T-cell (primary cell): ENCODE measurements around the gene EDIL3. TPM values are rescaled to one million over a fixed set of nuclear protein-coding genes. Genes with fewer than 3 reads are reported as not detected.
A peak's percentile ranks its signal among the peaks of the same experiment; 100 is the strongest.

ENCODE experiments used
- ATAC-seq, 4 experiments: fragments of 200-7000 bp in 3 of 4; fragments of 150-1000 bp in 1 of 4; cut with Tn5 transposase; replicated peaks in 1 of 4; 1 replicate in 3 of 4; 2 replicates in 1 of 4; pipeline ENCODE4 v1.10.0; 2021; ENCODE audit warnings: moderate library complexity in 3 of 4, mild to moderate bottlenecking in 2 of 4, moderate number of reproducible peaks in 1 of 4
- CTCF ChIA-PET, 2 donors: fragments of 300-600 bp; sonication (Branson Sonifier 250); formaldehyde crosslinking; loops; one replicate each; lab custom pipeline; 2022; ENCODE audit warnings: antibody characterized with exemption in 2 of 2; lab: Charles Lee
- POLR2A ChIA-PET, 2 donors: fragments of 300-600 bp; sonication (Branson Sonifier 250); formaldehyde crosslinking; loops; one replicate each; lab custom pipeline; 2022; ENCODE audit warnings: antibody characterized with exemption in 2 of 2; lab: Charles Lee
- DNase-seq, 35 experiments: peaks; one replicate each; pipeline versions ENCODE4 v3.0.0 to v3.0.0-alpha.2; 2013 to 2023
- H3K27ac ChIP-seq: one replicate; pipeline ENCODE4 v1.5.1; 2013; ENCODE audit warnings: low read length
- H3K27me3 ChIP-seq, 2 experiments: replicated peaks in 1 of 2; 1 replicate in 1 of 2; 2 replicates in 1 of 2; pipeline versions ENCODE4 v1.6.1 to v1.7.0; 2013; ENCODE audit warnings: low read length in 1 of 2, mixed read lengths in 1 of 2; ENCODE audit not compliant: control insufficient read depth in 2 of 2, insufficient read depth in 2 of 2; ENCODE audit errors: extremely low read depth in 1 of 2
- H3K36me3 ChIP-seq, 2 donors: 1 replicate in 1 of 2; 2 replicates in 1 of 2; pipeline versions ENCODE4 v1.6.1 to v1.7.0; 2013; ENCODE audit warnings: low read length in 1 of 2; ENCODE audit not compliant: control insufficient read depth in 2 of 2, insufficient read depth in 1 of 2; ENCODE audit errors: extremely low read depth in 1 of 2
- H3K4me1 ChIP-seq, 2 experiments: 1 replicate in 1 of 2; 2 replicates in 1 of 2; pipeline versions ENCODE4 v1.6.1 to v1.7.0; 2013; ENCODE audit warnings: low read length in 2 of 2, mixed read lengths in 1 of 2; ENCODE audit not compliant: insufficient read depth in 2 of 2, control insufficient read depth in 1 of 2; ENCODE audit errors: extremely low read depth in 1 of 2
- H3K4me3 ChIP-seq, 2 donors: 1 replicate in 1 of 2; 2 replicates in 1 of 2; pipeline versions ENCODE4 v1.5.1 to v1.7.0; 2013; ENCODE audit warnings: mild to moderate bottlenecking in 2 of 2, low read length in 1 of 2, moderate library complexity in 1 of 2; ENCODE audit not compliant: control insufficient read depth in 1 of 2; ENCODE audit errors: extremely low read depth in 1 of 2
- H3K9me3 ChIP-seq: 2 replicates; pipeline ENCODE4 v1.7.0; 2013
- H3K27ac Mint-ChIP-seq, 2 donors: one replicate each; pipeline ENCODE4 v1.8.0; 2020 to 2021; ENCODE audit warnings: mild to moderate bottlenecking in 2 of 2, mixed read lengths in 2 of 2
- H3K27me3 Mint-ChIP-seq, 2 donors: one replicate each; pipeline ENCODE4 v1.8.0; 2021 to 2022; ENCODE audit warnings: mixed read lengths in 2 of 2
- H3K36me3 Mint-ChIP-seq: one replicate; pipeline ENCODE4 v1.8.0; 2021; ENCODE audit warnings: mixed read lengths
- H3K4me1 Mint-ChIP-seq, 3 donors: one replicate each; pipeline ENCODE4 v1.8.0; 2020 to 2022; ENCODE audit warnings: mixed read lengths in 3 of 3, mild to moderate bottlenecking in 1 of 3
- H3K4me3 Mint-ChIP-seq, 3 donors: one replicate each; pipeline ENCODE4 v1.8.0; 2020 to 2022; ENCODE audit warnings: mild to moderate bottlenecking in 3 of 3, mixed read lengths in 3 of 3, moderate library complexity in 3 of 3
- H3K9me3 Mint-ChIP-seq, 3 donors: one replicate each; pipeline ENCODE4 v1.8.0; 2020 to 2022; ENCODE audit warnings: mixed read lengths in 3 of 3
- WGBS: methylation state at CpG from one replicate; pipeline ENCODE4 v1.1.5; 2013; ENCODE audit warnings: missing lambda C conversion rate; ENCODE audit not compliant: insufficient coverage; 5-methylcytosine and 5-hydroxymethylcytosine counted together
- total RNA-seq, 35 experiments: library from RNA in 6 of 35; stranded (reverse) in 6 of 35; fragments of 120-200 nt in 1 of 35; gene quantifications; one replicate each; pipeline versions ENCODE4 v1.2.1 to v1.2.4 and lab custom pipeline; 2013 to 2026

Gene EDIL3
- total RNA-seq, 5 donors from 2014 or later (not counting 1 experiment from before 2014, with no cell fraction given), result 0.07 to 0.18 (median 0.16) TPM; not detected in 2

- peaks cover 0 to 4% (median 0%) of the 10 kb centered on the region in 3 donors for H3K4me1 Mint-ChIP-seq
- Histone ChIP-seq H3K27ac (no peak overlapping the region), H3K27me3 (peaks cover 4 to 30% of the 10 kb centered on the region in 2 experiments), H3K36me3 (no peaks in the 10 kb centered on the region), H3K4me1 (peaks cover 0 to 10% of the 10 kb centered on the region in 2 experiments), H3K9me3 (no peaks in the 10 kb centered on the region), H3K4me3 (no peak overlapping the region)
- no peak for DNase-seq
- peaks cover 40 to 41% of the 10 kb centered on the region in 2 donors for H3K27me3 Mint-ChIP-seq
- no peak overlapping the region for H3K4me3 Mint-ChIP-seq
- POLR2A ChIA-PET, result no interaction called here
- H3K27ac Mint-ChIP-seq, result no peak overlapping the region
- no peak for ATAC-seq
- no peaks in the 10 kb centered on the region for H3K36me3 Mint-ChIP-seq
- H3K9me3 Mint-ChIP-seq, result no peaks in the 10 kb centered on the region
- CTCF ChIA-PET, result interaction anchor here in 1 of 2 donors (0.6 kb wide), 1 partner anchor 1686 kb away, joined by 3 read pairs; no protein-coding TSS in a partner anchor
- WGBS, result no CpG with 5 or more reads among the region's 2 CpGs
Measured at GRCh38 chr5:84385705-84386104, 1.0 kb upstream of the EDIL3 start.

DNA sequence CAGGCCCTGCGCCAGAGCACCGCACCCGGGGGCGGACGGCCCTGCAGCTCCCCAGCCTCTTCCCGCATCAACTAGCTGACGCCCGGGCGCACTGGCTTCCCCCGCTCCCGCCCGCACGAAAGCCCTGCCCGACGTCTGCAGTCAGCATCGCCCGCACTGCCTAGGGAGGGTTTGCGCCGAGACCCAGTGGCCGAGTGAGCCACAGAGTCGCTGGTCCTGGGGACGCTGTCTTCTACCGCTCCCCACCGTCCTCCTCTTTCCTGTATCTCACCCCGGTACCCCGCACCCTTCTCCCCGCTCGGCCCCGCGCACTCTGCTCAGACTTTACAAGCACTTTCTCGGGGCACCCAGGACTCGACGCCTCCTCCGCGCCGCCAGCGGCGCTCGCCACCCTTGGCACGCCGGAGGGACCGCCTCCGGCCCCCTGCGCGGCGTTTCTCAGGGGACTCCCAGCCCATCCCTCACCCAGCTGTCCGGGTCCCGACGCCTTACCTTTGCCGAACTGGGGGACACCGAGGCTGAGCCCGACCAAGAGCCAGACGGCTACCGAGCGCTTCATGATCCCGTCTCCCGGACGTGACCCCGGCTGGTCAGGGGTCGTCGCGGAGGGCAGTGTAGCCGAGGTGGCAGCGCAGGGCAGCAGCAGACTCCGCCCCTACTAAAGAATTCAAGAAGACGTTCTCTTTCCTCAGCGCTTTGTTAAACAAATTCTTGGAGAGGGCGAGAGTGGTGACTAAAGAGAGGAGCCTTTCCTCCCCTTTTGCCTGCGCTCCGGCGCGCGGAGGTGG lies 670 bp downstream of the EDIL3 start:
- H3K27ac ChIP-seq, result no peak overlapping the region
- no peaks in the 10 kb centered on the region for H3K9me3 ChIP-seq
- no peak overlapping the region for H3K27ac Mint-ChIP-seq
- H3K4me1 Mint-ChIP-seq, result peaks cover 0 to 4% (median 0%) of the 10 kb centered on the region in 3 donors
- H3K4me3 Mint-ChIP-seq, result no peak overlapping the region
- ChIA-PET CTCF (no interaction called here), POLR2A (no interaction called here)
- H3K9me3 Mint-ChIP-seq, result no peaks in the 10 kb centered on the region
- DNase-seq (no peak), ATAC-seq (no peak)
- peak overlapping the region in 1 of 2 donors; percentile 68 for H3K4me3 ChIP-seq
- H3K4me1 ChIP-seq, result peaks cover 0 to 10% of the 10 kb centered on the region in 2 experiments
- no peaks in the 10 kb centered on the region for H3K36me3 Mint-ChIP-seq
- peaks cover 4 to 30% of the 10 kb centered on the region in 2 experiments for H3K27me3 ChIP-seq
- WGBS, result 4% methylated on average over 52 of the region's 73 CpGs
- H3K27me3 Mint-ChIP-seq, result peaks cover 40 to 41% of the 10 kb centered on the region in 2 donors
- H3K36me3 ChIP-seq, result no peaks in the 10 kb centered on the region

DNA sequence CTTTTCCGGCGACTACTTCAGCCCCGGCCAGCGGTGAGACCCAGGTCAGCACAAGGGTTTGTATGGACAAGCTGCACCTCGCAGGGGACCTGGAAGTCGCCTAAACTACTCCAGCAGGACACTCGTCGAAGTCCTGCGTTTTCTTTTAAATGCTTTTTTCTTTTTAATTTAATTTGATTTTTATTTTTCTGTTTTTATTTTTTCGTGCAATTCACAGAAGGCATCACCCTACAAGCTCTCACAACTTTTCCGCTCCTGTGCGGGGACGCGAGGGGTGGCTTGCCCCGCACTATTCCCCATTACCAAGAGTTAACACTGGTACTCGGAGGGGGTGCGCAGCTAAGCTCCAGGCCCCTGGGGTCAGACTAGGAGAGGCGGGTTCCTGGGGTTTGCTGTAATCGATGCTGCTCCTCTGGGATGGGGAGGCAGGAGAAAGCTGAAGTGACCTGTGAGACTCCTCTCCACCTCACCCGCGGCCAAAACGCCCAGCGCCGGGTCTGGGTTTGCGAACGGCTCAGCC lies 1.3 kb downstream of the EDIL3 start:
- ATAC-seq (no peak), DNase-seq (no peak)
- H3K27ac Mint-ChIP-seq, result no peak overlapping the region
- Histone ChIP-seq H3K4me1 (peaks cover 0 to 10% of the 10 kb centered on the region in 2 experiments), H3K27me3 (peaks cover 4 to 30% of the 10 kb centered on the region in 2 experiments), H3K27ac (no peak overlapping the region), H3K9me3 (no peaks in the 10 kb centered on the region), H3K36me3 (no peaks in the 10 kb centered on the region), H3K4me3 (peak overlapping the region in 1 of 2 donors; percentile 68)
- H3K4me1 Mint-ChIP-seq, result peaks cover 0 to 4% (median 0%) of the 10 kb centered on the region in 3 donors
- peaks cover 41 to 45% of the 10 kb centered on the region in 2 donors for H3K27me3 Mint-ChIP-seq
- ChIA-PET POLR2A (no interaction called here), CTCF (no interaction called here)
- H3K9me3 Mint-ChIP-seq, result no peaks in the 10 kb centered on the region
- H3K36me3 Mint-ChIP-seq, result no peaks in the 10 kb centered on the region
- WGBS, result 14% methylated on average over 12 of the region's 26 CpGs
- H3K4me3 Mint-ChIP-seq, result no peak overlapping the region

DNA sequence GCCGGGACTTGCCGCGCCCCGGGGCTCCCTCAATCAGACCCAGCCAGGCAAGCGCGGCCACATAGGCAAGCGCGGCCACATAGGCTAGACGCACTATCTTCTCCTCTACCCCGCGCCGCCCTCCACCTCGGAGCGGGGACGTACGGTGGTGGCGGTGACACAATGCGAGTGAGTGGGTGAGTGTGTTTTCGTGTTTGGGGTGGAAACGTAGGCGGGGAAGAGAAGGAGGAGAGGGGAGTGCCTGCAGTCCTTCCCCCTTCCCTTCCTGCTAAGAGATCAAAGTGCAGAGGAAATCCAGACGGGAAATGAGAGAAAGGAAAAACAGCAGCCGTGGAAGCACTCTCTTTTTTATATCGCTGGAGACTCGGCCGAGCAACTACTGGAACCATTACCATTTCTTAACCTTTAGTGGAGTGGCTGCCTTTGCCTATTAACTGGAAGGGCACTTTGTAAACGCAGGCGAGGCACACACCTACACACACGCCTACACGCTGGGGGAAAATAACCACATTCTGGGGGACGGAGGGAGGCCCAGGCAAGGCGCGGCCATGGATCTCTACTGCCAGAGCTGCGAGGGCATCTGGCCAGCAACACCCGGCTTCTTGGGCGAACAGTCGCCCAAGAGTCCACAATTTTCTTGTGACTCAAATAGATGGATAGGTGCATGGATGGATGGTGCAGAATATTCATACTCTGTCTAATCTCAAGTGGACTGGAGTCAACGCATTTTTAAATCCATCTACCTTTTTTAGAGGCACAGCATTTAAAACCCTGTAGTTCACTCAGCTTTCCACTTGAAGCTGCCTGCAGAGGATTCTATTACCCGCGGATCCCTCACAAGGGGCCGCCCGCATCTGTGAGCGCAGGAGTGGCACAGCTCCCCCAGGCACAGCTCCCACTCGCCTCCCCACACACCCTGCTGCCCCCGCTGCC lies 2.1 kb downstream of the EDIL3 start:
- Histone ChIP-seq H3K4me1 (peaks cover 0 to 10% of the 10 kb centered on the region in 2 experiments), H3K27ac (no peak overlapping the region), H3K36me3 (no peaks in the 10 kb centered on the region), H3K4me3 (peak overlapping the region in 1 of 2 donors; percentile 68), H3K27me3 (peaks cover 4 to 30% of the 10 kb centered on the region in 2 experiments), H3K9me3 (no peaks in the 10 kb centered on the region)
- POLR2A ChIA-PET, result no interaction called here
- no peaks in the 10 kb centered on the region for H3K9me3 Mint-ChIP-seq
- H3K4me3 Mint-ChIP-seq, result no peak overlapping the region
- no peaks in the 10 kb centered on the region for H3K36me3 Mint-ChIP-seq
- CTCF ChIA-PET, result no interaction called here
- H3K4me1 Mint-ChIP-seq, result peaks cover 0 to 4% (median 0%) of the 10 kb centered on the region in 3 donors
- no peak for DNase-seq
- ATAC-seq, result no peak
- H3K27ac Mint-ChIP-seq, result no peak overlapping the region
- peaks cover 41 to 45% of the 10 kb centered on the region in 2 donors for H3K27me3 Mint-ChIP-seq
- WGBS, result 12% methylated on average over 15 of the region's 45 CpGs

DNA sequence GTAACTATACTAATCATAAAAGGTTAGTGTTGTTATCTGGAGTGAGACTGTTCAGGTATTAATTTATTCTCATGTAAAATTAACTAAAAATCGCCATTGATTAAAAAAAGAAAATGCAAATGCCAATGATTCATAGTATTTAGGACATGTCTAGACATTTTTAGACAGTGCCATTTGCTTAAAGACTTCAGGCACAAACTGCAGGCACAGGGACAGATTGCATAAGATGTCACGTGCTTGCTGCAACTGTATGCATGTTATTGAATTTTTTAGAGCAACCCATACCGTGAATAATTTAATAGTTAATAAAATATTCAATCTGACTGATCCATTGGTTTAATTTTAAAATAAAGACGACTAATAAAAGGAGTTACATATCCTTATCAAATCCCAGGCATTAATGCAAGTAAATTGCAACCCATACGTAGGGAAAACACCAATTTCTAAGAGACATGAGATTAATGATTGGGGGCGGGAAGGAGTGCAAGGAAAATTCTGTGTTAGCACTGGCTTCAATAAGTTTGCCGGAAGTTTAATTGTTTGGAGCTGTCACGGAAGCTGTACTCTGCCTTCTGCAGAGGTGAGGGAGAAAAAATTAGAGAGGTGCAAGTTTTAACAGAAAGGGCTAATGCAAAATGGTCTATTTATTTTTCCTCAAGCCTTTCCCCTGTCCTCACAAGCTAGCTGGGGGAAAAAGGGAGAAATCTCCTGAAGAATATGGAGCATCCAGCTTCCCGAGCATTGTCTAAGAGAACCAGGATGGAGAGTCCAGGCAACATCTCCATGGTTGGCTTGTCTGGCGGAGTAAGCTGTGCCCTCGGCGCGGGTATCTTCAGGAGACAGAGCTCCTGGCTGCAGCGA lies 2.9 kb downstream of the EDIL3 start:
- Histone ChIP-seq H3K4me1 (peaks cover 0 to 10% of the 10 kb centered on the region in 2 experiments), H3K36me3 (no peaks in the 10 kb centered on the region), H3K9me3 (no peaks in the 10 kb centered on the region), H3K27ac (no peak overlapping the region), H3K27me3 (peaks cover 4 to 30% of the 10 kb centered on the region in 2 experiments), H3K4me3 (peak overlapping the region in 1 of 2 donors; percentile 68)
- ATAC-seq (no peak), DNase-seq (no peak)
- Mint-ChIP-seq H3K27ac (no peak overlapping the region), H3K9me3 (no peaks in the 10 kb centered on the region), H3K36me3 (no peaks in the 10 kb centered on the region), H3K27me3 (peaks cover 41 to 42% of the 10 kb centered on the region in 2 donors), H3K4me1 (peaks cover 0 to 4% (median 0%) of the 10 kb centered on the region in 3 donors), H3K4me3 (no peak overlapping the region)
- ChIA-PET CTCF (no interaction called here), POLR2A (no interaction called here)
- WGBS, result 9% methylated on average over 6 of the region's 14 CpGs
